GM21825 (cell line): ENCODE measurements around the gene FBXO34.
"Not testable (repeated sequence)": the region's sequence is repeated elsewhere in the genome, so short reads cannot be mapped to it uniquely, and the experiment has no call there.

Experiments
- ATAC-seq: cut with Tn5 transposase; IDR thresholded peaks from one replicate; pipeline ENCODE4 v1.9.1; 2021; ENCODE audit warnings: mild to moderate bottlenecking, moderate library complexity; ENCODE audit not compliant: unreplicated experiment

The FBXO34 gene

GRCh38 chr14:55340482-55340881 is 69.3 kb downstream of the FBXO34 start:
- no peak for ATAC-seq

- no peak for ATAC-seq
Measured at GRCh38 chr14:55341781-55342180, 70.6 kb downstream of the FBXO34 start.

- ATAC-seq: not testable (repeated sequence)
Measured at GRCh38 chr14:55344582-55345163, 73.5 kb downstream of the FBXO34 start.

- ATAC-seq: no peak
Measured at GRCh38 chr14:55347040-55347439, 75.8 kb downstream of the FBXO34 start.

- ATAC-seq: no peak
Measured at GRCh38 chr14:55347748-55348147, 76.5 kb downstream of the FBXO34 start.

- no peak for ATAC-seq
Measured at GRCh38 chr14:55348766-55349453, 77.7 kb downstream of the FBXO34 start.

GRCh38 chr14:55349565-55349964 is 78.3 kb downstream of the FBXO34 start:
- no peak for ATAC-seq

- ATAC-seq: no peak
Measured at GRCh38 chr14:55350461-55350860, 79.2 kb downstream of the FBXO34 start.

- ATAC-seq: no peak
Measured at GRCh38 chr14:55351111-55351510, 79.9 kb downstream of the FBXO34 start.

GRCh38 chr14:55352201-55352600 is 81.0 kb downstream of the FBXO34 start:
- no peak for ATAC-seq

GRCh38 chr14:55353686-55354467 is 82.7 kb downstream of the FBXO34 start:
- no peak for ATAC-seq

- peak; percentile 63 for ATAC-seq
Measured at GRCh38 chr14:55354500-55354899, 83.3 kb downstream of the FBXO34 start.

- no peak for ATAC-seq
Measured at GRCh38 chr14:55355922-55356321, 84.7 kb downstream of the FBXO34 start.

GRCh38 chr14:55356913-55357312 is 85.7 kb downstream of the FBXO34 start:
- no peak for ATAC-seq

GRCh38 chr14:55359307-55359706 is 88.1 kb downstream of the FBXO34 start:
- no peak for ATAC-seq

GRCh38 chr14:55361190-55361589 is 90.0 kb downstream of the FBXO34 start:
- no peak for ATAC-seq

- no peak for ATAC-seq
Measured at GRCh38 chr14:55366271-55366670, 95.0 kb downstream of the FBXO34 start.

- ATAC-seq: no peak
Measured at GRCh38 chr14:55370883-55371455, 99.7 kb downstream of the FBXO34 start.

- ATAC-seq: no peak
Measured at GRCh38 chr14:55372423-55372822, 101.2 kb downstream of the FBXO34 start.

GRCh38 chr14:55372825-55373224 is 101.6 kb downstream of the FBXO34 start:
- no peak for ATAC-seq
